Measurements from ENCODE around the gene SLC44A2.

Gene SLC44A2

GRCh38 chr19:10641248-10641647, 15.9 kb downstream of the SLC44A2 start:
- no peak for DNase-seq
- Histone ChIP-seq H3K27me3 (replicated peaks in 2 of 5; ENCODE audit: control insufficient read depth in 4 of 5, insufficient read depth in 5 of 5, low read length in 4 of 5) (no peaks in the 10 kb centered on the region), H3K27ac (ENCODE audit: insufficient read depth in 1 of 2, low read depth in 1 of 2, low read length in 2 of 2, poor library complexity in 1 of 2, severe bottlenecking in 2 of 2) (no peak overlapping the region), H3K4me1 (ENCODE audit: control extremely low read depth in 1 of 4, control insufficient read depth in 4 of 4, insufficient read depth in 4 of 4, low read length in 3 of 4) (peaks cover 5 to 29% (median 23%) of the 10 kb centered on the region in 4 experiments), H3K4me3 (ENCODE audit: control insufficient read depth in 1 of 7, extremely low read depth in 1 of 7, insufficient read depth in 4 of 7, low read depth in 2 of 7, low read length in 6 of 7) (no peak overlapping the region), H3K9me3 (ENCODE audit: control extremely low read depth in 1 of 5, control insufficient read depth in 4 of 5, insufficient read depth in 2 of 5, low read depth in 1 of 5, low read length in 4 of 5) (no peaks in the 10 kb centered on the region), H3K36me3 (ENCODE audit: control insufficient read depth in 4 of 4, insufficient read depth in 4 of 4, low read length in 3 of 4) (peaks cover 3 to 46% (median 25%) of the 10 kb centered on the region in 4 experiments)
- 87% methylated on average over 3 of the region's 4 CpGs for WGBS (ENCODE audit: insufficient coverage)
- ChIA-PET CTCF (interaction anchor here (0.6 to 15.8 kb wide), 9 partner anchors 8 to 99 kb away, joined by 3 to 313 read pairs (median 4); partner anchors contain the start of gene SLC44A2), POLR2A (no interaction called here)

GRCh38 chr19:10642473-10643171, 17.3 kb downstream of the SLC44A2 start:
- Histone ChIP-seq H3K27ac (ENCODE audit: insufficient read depth in 1 of 2, low read depth in 1 of 2, low read length in 2 of 2, poor library complexity in 1 of 2, severe bottlenecking in 2 of 2) (peak overlapping the region in 1 of 2 experiments; percentile 14), H3K4me1 (ENCODE audit: control extremely low read depth in 1 of 4, control insufficient read depth in 4 of 4, insufficient read depth in 4 of 4, low read length in 3 of 4) (peaks cover 5 to 29% (median 23%) of the 10 kb centered on the region in 4 experiments), H3K4me3 (ENCODE audit: control insufficient read depth in 1 of 7, extremely low read depth in 1 of 7, insufficient read depth in 4 of 7, low read depth in 2 of 7, low read length in 6 of 7) (peak overlapping the region in 2 of 7 experiments; percentile 16 to 19), H3K36me3 (ENCODE audit: control insufficient read depth in 4 of 4, insufficient read depth in 4 of 4, low read length in 3 of 4) (peaks cover under 1 to 33% (median 15%) of the 10 kb centered on the region in 4 experiments), H3K9me3 (ENCODE audit: control extremely low read depth in 1 of 5, control insufficient read depth in 4 of 5, insufficient read depth in 2 of 5, low read depth in 1 of 5, low read length in 4 of 5) (no peaks in the 10 kb centered on the region), H3K27me3 (replicated peaks in 2 of 5; ENCODE audit: control insufficient read depth in 4 of 5, insufficient read depth in 5 of 5, low read length in 4 of 5) (no peaks in the 10 kb centered on the region)
- CTCF ChIA-PET: interaction anchor here (0.7 to 15.8 kb wide), 5 partner anchors 35 to 85 kb away, joined by 4 to 313 read pairs (median 5); no protein-coding TSS in a partner anchor
- 64% methylated on average over 18 of the region's 25 CpGs for WGBS (ENCODE audit: insufficient coverage)
- no peak for DNase-seq
- POLR2A ChIA-PET: no interaction called here

- 39% methylated on average over 14 of the region's 21 CpGs for WGBS (ENCODE audit: insufficient coverage)
- Histone ChIP-seq H3K4me3 (ENCODE audit: control insufficient read depth in 1 of 7, extremely low read depth in 1 of 7, insufficient read depth in 4 of 7, low read depth in 2 of 7, low read length in 6 of 7) (peak overlapping the region in 1 of 7 experiments; percentile 28), H3K9me3 (ENCODE audit: control extremely low read depth in 1 of 5, control insufficient read depth in 4 of 5, insufficient read depth in 2 of 5, low read depth in 1 of 5, low read length in 4 of 5) (no peaks in the 10 kb centered on the region), H3K27me3 (replicated peaks in 2 of 5; ENCODE audit: control insufficient read depth in 4 of 5, insufficient read depth in 5 of 5, low read length in 4 of 5) (no peaks in the 10 kb centered on the region), H3K27ac (ENCODE audit: insufficient read depth in 1 of 2, low read depth in 1 of 2, low read length in 2 of 2, poor library complexity in 1 of 2, severe bottlenecking in 2 of 2) (peak overlapping the region in 1 of 2 experiments; percentile 14), H3K36me3 (ENCODE audit: control insufficient read depth in 4 of 4, insufficient read depth in 4 of 4, low read length in 3 of 4) (peaks cover 0 to 25% (median 11%) of the 10 kb centered on the region in 4 experiments), H3K4me1 (ENCODE audit: control extremely low read depth in 1 of 4, control insufficient read depth in 4 of 4, insufficient read depth in 4 of 4, low read length in 3 of 4) (peaks cover 5 to 29% (median 23%) of the 10 kb centered on the region in 4 experiments)
- ChIA-PET POLR2A (interaction anchor here (0.5 to 2.2 kb wide), 4 partner anchors 10 to 135 kb away, joined by 3 to 11 read pairs (median 5); no protein-coding TSS in a partner anchor), CTCF (interaction anchor here (0.7 to 15.8 kb wide), 26 partner anchors 9 to 165 kb away, joined by 3 to 313 read pairs (median 5); partner anchors contain the start of gene QTRT1)
- peak; percentile 36 to 67 (median 54) for DNase-seq
These were observed 18.0 kb downstream of the SLC44A2 start for GRCh38 chr19:10643172-10643967.

- no peak overlapping the region for H3K27ac ChIP-seq (ENCODE audit: insufficient read depth in 1 of 2, low read depth in 1 of 2, low read length in 2 of 2, poor library complexity in 1 of 2, severe bottlenecking in 2 of 2)
- no peak overlapping the region for H3K4me3 ChIP-seq (ENCODE audit: control insufficient read depth in 1 of 7, extremely low read depth in 1 of 7, insufficient read depth in 4 of 7, low read depth in 2 of 7, low read length in 6 of 7)
- DNase-seq: no peak
- H3K36me3 ChIP-seq (ENCODE audit: control insufficient read depth in 4 of 4, insufficient read depth in 4 of 4, low read length in 3 of 4): peaks cover 0 to 25% (median 11%) of the 10 kb centered on the region in 4 experiments
- CTCF ChIA-PET: interaction anchor here (0.7 to 15.8 kb wide), 28 partner anchors 9 to 165 kb away, joined by 3 to 313 read pairs (median 5); partner anchors contain the start of genes QTRT1 and SLC44A2
- POLR2A ChIA-PET: interaction anchor here (0.5 to 2.2 kb wide), 4 partner anchors 9 to 135 kb away, joined by 3 to 11 read pairs (median 5); no protein-coding TSS in a partner anchor
- peaks cover 5 to 29% (median 23%) of the 10 kb centered on the region in 4 experiments for H3K4me1 ChIP-seq (ENCODE audit: control extremely low read depth in 1 of 4, control insufficient read depth in 4 of 4, insufficient read depth in 4 of 4, low read length in 3 of 4)
- no peaks in the 10 kb centered on the region for H3K9me3 ChIP-seq (ENCODE audit: control extremely low read depth in 1 of 5, control insufficient read depth in 4 of 5, insufficient read depth in 2 of 5, low read depth in 1 of 5, low read length in 4 of 5)
- H3K27me3 ChIP-seq (replicated peaks in 2 of 5; ENCODE audit: control insufficient read depth in 4 of 5, insufficient read depth in 5 of 5, low read length in 4 of 5): no peaks in the 10 kb centered on the region
- 0% methylated on average over 1 of the region's 3 CpGs for WGBS (ENCODE audit: insufficient coverage)
These were observed 18.6 kb downstream of the SLC44A2 start for GRCh38 chr19:10643968-10644259.

GRCh38 chr19:10644260-10645007, 19.1 kb downstream of the SLC44A2 start:
- DNase-seq: peak; percentile 76 to 88 (median 87)
- ChIA-PET POLR2A (interaction anchor here (0.6 to 2.2 kb wide), 3 partner anchors 41 to 124 kb away, joined by 5 to 11 read pairs (median 7); no protein-coding TSS in a partner anchor), CTCF (interaction anchor here (0.6 to 15.8 kb wide), 33 partner anchors 8 to 841 kb away, joined by 3 to 313 read pairs (median 4); partner anchors contain the start of genes CDC37, KRI1, QTRT1 and SLC44A2)
- no peaks in the 10 kb centered on the region for H3K27me3 ChIP-seq (replicated peaks in 2 of 5; ENCODE audit: control insufficient read depth in 4 of 5, insufficient read depth in 5 of 5, low read length in 4 of 5)
- peaks cover 5 to 29% (median 23%) of the 10 kb centered on the region in 4 experiments for H3K4me1 ChIP-seq (ENCODE audit: control extremely low read depth in 1 of 4, control insufficient read depth in 4 of 4, insufficient read depth in 4 of 4, low read length in 3 of 4)
- peak overlapping the region in 1 of 7 experiments; percentile 28 for H3K4me3 ChIP-seq (ENCODE audit: control insufficient read depth in 1 of 7, extremely low read depth in 1 of 7, insufficient read depth in 4 of 7, low read depth in 2 of 7, low read length in 6 of 7)
- peaks cover 0 to 19% (median 8%) of the 10 kb centered on the region in 4 experiments for H3K36me3 ChIP-seq (ENCODE audit: control insufficient read depth in 4 of 4, insufficient read depth in 4 of 4, low read length in 3 of 4)
- WGBS (ENCODE audit: insufficient coverage): 7% methylated on average over 7 of the region's 14 CpGs
- no peak overlapping the region for H3K27ac ChIP-seq (ENCODE audit: insufficient read depth in 1 of 2, low read depth in 1 of 2, low read length in 2 of 2, poor library complexity in 1 of 2, severe bottlenecking in 2 of 2)
- H3K9me3 ChIP-seq (ENCODE audit: control extremely low read depth in 1 of 5, control insufficient read depth in 4 of 5, insufficient read depth in 2 of 5, low read depth in 1 of 5, low read length in 4 of 5): no peaks in the 10 kb centered on the region

GRCh38 chr19:10646456-10647159, 21.3 kb downstream of the SLC44A2 start:
- peaks cover 0 to 7% (median 3%) of the 10 kb centered on the region in 4 experiments for H3K36me3 ChIP-seq (ENCODE audit: control insufficient read depth in 4 of 4, insufficient read depth in 4 of 4, low read length in 3 of 4)

More at GRCh38 chr19:10646456-10647159, 21.3 kb downstream of the SLC44A2 start:
- no peaks in the 10 kb centered on the region for H3K27me3 ChIP-seq (replicated peaks in 2 of 5; ENCODE audit: control insufficient read depth in 4 of 5, insufficient read depth in 5 of 5, low read length in 4 of 5)
- H3K27ac ChIP-seq (ENCODE audit: insufficient read depth in 1 of 2, low read depth in 1 of 2, low read length in 2 of 2, poor library complexity in 1 of 2, severe bottlenecking in 2 of 2): no peak overlapping the region
- ChIA-PET CTCF (interaction anchor here (0.7 to 15.8 kb wide), 12 partner anchors 12 to 163 kb away, joined by 3 to 313 read pairs (median 4); no protein-coding TSS in a partner anchor), POLR2A (interaction anchor here (0.5 kb wide), 1 partner anchor 163 kb away, joined by 3 read pairs; no protein-coding TSS in a partner anchor)
- peaks cover 5 to 29% (median 23%) of the 10 kb centered on the region in 4 experiments for H3K4me1 ChIP-seq (ENCODE audit: control extremely low read depth in 1 of 4, control insufficient read depth in 4 of 4, insufficient read depth in 4 of 4, low read length in 3 of 4)
- DNase-seq: no peak
- 96% methylated on average over 12 of the region's 12 CpGs for WGBS (ENCODE audit: insufficient coverage)
- no peaks in the 10 kb centered on the region for H3K9me3 ChIP-seq (ENCODE audit: control extremely low read depth in 1 of 5, control insufficient read depth in 4 of 5, insufficient read depth in 2 of 5, low read depth in 1 of 5, low read length in 4 of 5)
- H3K4me3 ChIP-seq (ENCODE audit: control insufficient read depth in 1 of 7, extremely low read depth in 1 of 7, insufficient read depth in 4 of 7, low read depth in 2 of 7, low read length in 6 of 7): no peak overlapping the region

All from common myeloid progenitor, CD34-positive (primary cell).